Measurements from ENCODE around the gene MAN1B1. TPM values are rescaled to one million over a fixed set of nuclear protein-coding genes. Genes with fewer than 3 reads are reported as not detected.
"Not testable (repeated sequence)": the region's sequence is repeated elsewhere in the genome, so short reads cannot be mapped to it uniquely, and the experiment has no call there.

The MAN1B1 gene
- polyA plus RNA-seq, 3 donors: 29.3 to 38.2 (median 33.3) TPM

DNA sequence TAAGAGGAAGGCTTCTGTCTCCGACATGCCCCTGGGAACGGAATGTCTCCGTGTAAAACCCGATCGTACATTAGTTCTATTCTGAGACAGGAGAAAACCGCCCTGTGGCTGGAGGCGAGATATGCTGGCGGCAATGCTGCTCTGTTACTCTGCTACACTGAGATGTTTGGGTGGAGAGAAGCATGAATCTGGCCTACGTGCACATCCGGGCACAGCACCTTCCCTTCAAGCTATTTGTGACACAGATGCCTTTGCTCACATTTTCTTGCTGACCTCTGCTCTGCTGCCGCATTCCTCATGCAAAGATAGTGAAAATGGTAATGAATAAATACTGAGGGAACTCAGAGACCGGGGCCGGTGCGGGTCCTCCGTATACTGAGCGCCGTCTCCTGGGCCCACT lies 29.9 kb downstream of the MAN1B1 start:
- Histone ChIP-seq H3K36me3 (replicated peaks in 1 of 2; ENCODE audit: control insufficient read depth in 1 of 2, insufficient read depth in 2 of 2, low read length in 2 of 2) (peaks cover 13 to 15% of the 10 kb centered on the region in 2 donors), H3K27ac (ENCODE audit: low read depth in 1 of 2, low read length in 2 of 2) (no peak overlapping the region), H3K79me2 (ENCODE audit: insufficient read depth, low read length) (no peaks in the 10 kb centered on the region), H3K4me1 (ENCODE audit: control insufficient read depth in 1 of 2, insufficient read depth in 2 of 2, low read length in 2 of 2) (peaks cover 15 to 17% of the 10 kb centered on the region in 2 donors), H4K20me1 (ENCODE audit: insufficient read depth, low read length) (peaks cover 14% of the 10 kb centered on the region), H3K4me2 (replicated peaks; ENCODE audit: extremely low read depth, low read length, poor library complexity, severe bottlenecking) (no peak overlapping the region), H3K9me3 (replicated peaks in 1 of 2; ENCODE audit: control insufficient read depth in 1 of 2, insufficient read depth in 1 of 2, low read length in 2 of 2) (no peaks in the 10 kb centered on the region), H2AFZ (ENCODE audit: insufficient read depth, low read depth, low read length, poor library complexity, severe bottlenecking) (no peak overlapping the region), H3K27me3 (ENCODE audit: control insufficient read depth in 2 of 2, insufficient read depth in 2 of 2, low read length in 2 of 2) (peaks cover 0 to 3% of the 10 kb centered on the region in 2 donors), H3K4me3 (replicated peaks in 1 of 3; ENCODE audit: low read depth in 2 of 3, low read length in 3 of 3) (no peak overlapping the region), H3K9ac (ENCODE audit: insufficient read depth, low read length, poor library complexity, severe bottlenecking) (no peak overlapping the region)
- intact Hi-C loops (cut with micrococcal nuclease): loop anchor here in 1 of 2 donors (5.0 kb wide), 2 partner anchors 66 to 111 kb away; partner anchors contain the start of genes CYSRT1 and RNF224
- H3K4me3 Mint-ChIP-seq: no peak overlapping the region
- no peak overlapping the region for H3K27ac Mint-ChIP-seq
- peaks cover 3 to 8% of the 10 kb centered on the region in 2 donors for H3K36me3 Mint-ChIP-seq
- H3K27me3 Mint-ChIP-seq (ENCODE audit: low read depth in 3 of 3): peaks cover 3 to 9% (median 6%) of the 10 kb centered on the region in 3 donors
- H3K9me3 Mint-ChIP-seq: peaks cover 0 to 3% (median 0%) of the 10 kb centered on the region in 7 donors
- no peak for DNase-seq
- TF ChIP-seq CTCF (IDR thresholded peaks at IDR 0.05): no peak
- WGBS (ENCODE audit: insufficient coverage): 92% methylated on average over 7 of the region's 17 CpGs
- peaks cover 12% of the 10 kb centered on the region for H3K4me1 Mint-ChIP-seq

DNA sequence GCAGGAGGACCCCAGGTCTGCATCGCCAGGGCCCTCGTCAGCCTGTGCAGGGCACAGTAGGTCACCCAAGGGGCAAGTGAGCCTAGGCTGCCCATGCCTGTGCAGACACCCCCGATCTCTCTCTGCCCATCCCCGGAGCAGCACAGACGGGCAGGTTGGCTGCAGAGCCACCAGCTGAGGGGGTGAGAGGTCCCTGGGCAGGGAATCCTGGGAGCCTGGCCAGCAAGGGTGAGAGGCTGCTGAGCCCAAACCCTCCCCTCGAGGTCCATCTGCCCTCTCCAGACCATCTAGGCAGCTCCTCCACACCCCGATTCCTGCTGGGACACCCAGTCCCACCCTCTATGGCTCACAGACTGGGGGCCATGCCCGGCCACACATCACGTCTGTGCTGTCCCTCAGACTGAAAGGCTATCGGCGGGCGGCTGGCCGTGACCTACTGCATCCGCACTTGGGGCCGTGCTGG lies 30.5 kb downstream of the MAN1B1 start:
- 91% methylated on average over 8 of the region's 15 CpGs for WGBS (ENCODE audit: insufficient coverage)
- H3K4me3 ChIP-seq (replicated peaks in 1 of 3; ENCODE audit: low read depth in 2 of 3, low read length in 3 of 3): no peak overlapping the region
- intact Hi-C loops (cut with micrococcal nuclease): loop anchor here in 1 of 2 donors (5.0 kb wide), 2 partner anchors 65 to 110 kb away; partner anchors contain the start of genes CYSRT1 and RNF224
- peaks cover 15 to 17% of the 10 kb centered on the region in 2 donors for H3K4me1 ChIP-seq (ENCODE audit: control insufficient read depth in 1 of 2, insufficient read depth in 2 of 2, low read length in 2 of 2)
- H4K20me1 ChIP-seq (ENCODE audit: insufficient read depth, low read length): peaks cover 13% of the 10 kb centered on the region
- Mint-ChIP-seq H3K36me3 (peaks cover 3 to 6% of the 10 kb centered on the region in 2 donors), H3K4me1 (peaks cover 12% of the 10 kb centered on the region), H3K27ac (no peak overlapping the region), H3K4me3 (no peak overlapping the region), H3K27me3 (ENCODE audit: low read depth in 3 of 3) (peaks cover 3 to 9% (median 6%) of the 10 kb centered on the region in 3 donors), H3K9me3 (peaks cover 0 to 3% (median 0%) of the 10 kb centered on the region in 7 donors)
- peaks cover 0 to 3% of the 10 kb centered on the region in 2 donors for H3K27me3 ChIP-seq (ENCODE audit: control insufficient read depth in 2 of 2, insufficient read depth in 2 of 2, low read length in 2 of 2)
- no peaks in the 10 kb centered on the region for H3K9me3 ChIP-seq (replicated peaks in 1 of 2; ENCODE audit: control insufficient read depth in 1 of 2, insufficient read depth in 1 of 2, low read length in 2 of 2)
- H3K36me3 ChIP-seq (replicated peaks in 1 of 2; ENCODE audit: control insufficient read depth in 1 of 2, insufficient read depth in 2 of 2, low read length in 2 of 2): peaks cover 8 to 9% of the 10 kb centered on the region in 2 donors
- H3K27ac ChIP-seq (ENCODE audit: low read depth in 1 of 2, low read length in 2 of 2): no peak overlapping the region
- H3K9ac ChIP-seq (ENCODE audit: insufficient read depth, low read length, poor library complexity, severe bottlenecking): no peak overlapping the region
- no peak for TF ChIP-seq CTCF (IDR thresholded peaks at IDR 0.05)
- no peak overlapping the region for H3K4me2 ChIP-seq (replicated peaks; ENCODE audit: extremely low read depth, low read length, poor library complexity, severe bottlenecking)
- no peaks in the 10 kb centered on the region for H3K79me2 ChIP-seq (ENCODE audit: insufficient read depth, low read length)
- DNase-seq: no peak
- H2AFZ ChIP-seq (ENCODE audit: insufficient read depth, low read depth, low read length, poor library complexity, severe bottlenecking): no peak overlapping the region

DNA sequence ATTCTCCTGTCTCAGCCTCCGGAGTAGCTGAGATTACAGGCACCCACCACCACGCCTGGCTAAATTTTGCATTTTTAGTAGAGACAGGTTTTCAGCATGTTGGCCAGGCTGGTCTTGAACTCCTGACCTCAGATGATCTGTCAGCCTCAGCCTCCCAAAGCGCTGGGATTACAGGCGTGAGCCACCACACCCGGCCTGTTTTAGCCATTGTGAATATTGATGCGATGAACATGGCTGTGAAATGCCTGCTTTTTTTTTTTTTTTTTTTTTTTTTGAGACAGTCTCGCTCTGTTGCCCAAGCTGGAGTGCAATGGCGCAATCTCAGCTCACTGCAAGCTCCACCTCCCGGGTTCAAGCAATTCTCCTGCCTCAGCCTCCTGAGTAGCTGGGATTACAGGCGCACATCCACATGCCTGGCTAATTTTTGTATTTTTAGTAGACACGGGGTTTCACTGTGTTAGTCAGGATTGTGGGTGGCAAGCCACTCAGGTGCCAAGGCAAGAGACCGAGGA lies 31.4 kb downstream of the MAN1B1 start:
- DNase-seq; H3K36me3 ChIP-seq (replicated peaks in 1 of 2; ENCODE audit: control insufficient read depth in 1 of 2, insufficient read depth in 2 of 2, low read length in 2 of 2); H3K4me3 ChIP-seq (replicated peaks in 1 of 3; ENCODE audit: low read depth in 2 of 3, low read length in 3 of 3); H3K27me3 Mint-ChIP-seq (ENCODE audit: low read depth in 3 of 3); H3K9ac ChIP-seq (ENCODE audit: insufficient read depth, low read length, poor library complexity, severe bottlenecking); H3K4me2 ChIP-seq (replicated peaks; ENCODE audit: extremely low read depth, low read length, poor library complexity, severe bottlenecking); H4K20me1 ChIP-seq (ENCODE audit: insufficient read depth, low read length); H3K79me2 ChIP-seq (ENCODE audit: insufficient read depth, low read length); H3K9me3 ChIP-seq (replicated peaks in 1 of 2; ENCODE audit: control insufficient read depth in 1 of 2, insufficient read depth in 1 of 2, low read length in 2 of 2); H3K27ac ChIP-seq (ENCODE audit: low read depth in 1 of 2, low read length in 2 of 2); H3K4me1 Mint-ChIP-seq; H3K9me3 Mint-ChIP-seq; H3K36me3 Mint-ChIP-seq; H3K27me3 ChIP-seq (ENCODE audit: control insufficient read depth in 2 of 2, insufficient read depth in 2 of 2, low read length in 2 of 2); H2AFZ ChIP-seq (ENCODE audit: insufficient read depth, low read depth, low read length, poor library complexity, severe bottlenecking); H3K4me3 Mint-ChIP-seq: not testable (repeated sequence)
- peaks cover 15 to 17% of the 10 kb centered on the region in 2 donors for H3K4me1 ChIP-seq (ENCODE audit: control insufficient read depth in 1 of 2, insufficient read depth in 2 of 2, low read length in 2 of 2)
- 80% methylated on average over 2 of the region's 12 CpGs for WGBS (ENCODE audit: insufficient coverage)
- peak overlapping the region in 1 of 7 donors; percentile 25 for H3K27ac Mint-ChIP-seq
- intact Hi-C loops (cut with micrococcal nuclease): loop anchor here in 1 of 2 donors (5.0 kb wide), 2 partner anchors 64 to 109 kb away; partner anchors contain the start of genes CYSRT1 and RNF224
